WTC11 (cell line): Measurements from ENCODE around the gene PRKCQ.

ENCODE experiments used
- RELA ChIP-seq: sonication (generic); formaldehyde crosslinking; IDR thresholded peaks from 2 replicates; pipeline ENCODE4 v1.8.1; 2022; ENCODE audit warnings: missing genetic modification reagents, mild to moderate bottlenecking, borderline replicate concordance
- ZNF138 ChIP-seq: sonication (generic); formaldehyde crosslinking; conservative IDR thresholded peaks from 2 replicates; pipeline ENCODE4 v1.8.1; 2022; ENCODE audit warnings: mild to moderate bottlenecking, moderate library complexity, missing genetic modification reagents
- TF ChIP-seq, protein P1 (sequence below): fragments of 200-600 bp; IDR thresholded peaks from 2 replicates; pipeline ENCODE4 v1.8.0; 2022; ENCODE audit warnings: antibody characterized with exemption

DNA sequence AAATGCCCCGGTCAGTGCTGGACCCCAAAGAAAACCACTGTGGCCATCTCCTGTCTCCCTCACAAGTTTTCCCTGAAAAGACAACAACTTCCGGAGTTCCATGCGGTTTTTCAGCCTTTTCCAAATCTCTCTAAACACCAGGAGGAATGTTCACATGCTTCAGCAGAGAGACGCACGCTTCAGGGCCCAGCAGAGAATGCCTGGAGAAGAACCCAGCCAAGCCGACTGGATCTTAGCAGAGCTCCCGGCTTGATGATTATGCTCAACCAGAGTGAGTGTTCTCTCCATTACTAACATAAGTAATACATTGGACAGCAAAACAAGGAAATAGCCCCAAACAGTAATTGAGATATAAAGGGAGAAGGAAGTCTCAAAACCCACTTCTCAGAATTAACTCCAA is 17.9 kb downstream of the PRKCQ start:
- TF ChIP-seq, protein P1, sequence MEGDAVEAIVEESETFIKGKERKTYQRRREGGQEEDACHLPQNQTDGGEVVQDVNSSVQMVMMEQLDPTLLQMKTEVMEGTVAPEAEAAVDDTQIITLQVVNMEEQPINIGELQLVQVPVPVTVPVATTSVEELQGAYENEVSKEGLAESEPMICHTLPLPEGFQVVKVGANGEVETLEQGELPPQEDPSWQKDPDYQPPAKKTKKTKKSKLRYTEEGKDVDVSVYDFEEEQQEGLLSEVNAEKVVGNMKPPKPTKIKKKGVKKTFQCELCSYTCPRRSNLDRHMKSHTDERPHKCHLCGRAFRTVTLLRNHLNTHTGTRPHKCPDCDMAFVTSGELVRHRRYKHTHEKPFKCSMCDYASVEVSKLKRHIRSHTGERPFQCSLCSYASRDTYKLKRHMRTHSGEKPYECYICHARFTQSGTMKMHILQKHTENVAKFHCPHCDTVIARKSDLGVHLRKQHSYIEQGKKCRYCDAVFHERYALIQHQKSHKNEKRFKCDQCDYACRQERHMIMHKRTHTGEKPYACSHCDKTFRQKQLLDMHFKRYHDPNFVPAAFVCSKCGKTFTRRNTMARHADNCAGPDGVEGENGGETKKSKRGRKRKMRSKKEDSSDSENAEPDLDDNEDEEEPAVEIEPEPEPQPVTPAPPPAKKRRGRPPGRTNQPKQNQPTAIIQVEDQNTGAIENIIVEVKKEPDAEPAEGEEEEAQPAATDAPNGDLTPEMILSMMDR = no peak
- TF ChIP-seq RELA (CRISPR knock-in tag) = no peak
- TF ChIP-seq ZNF138 (CRISPR knock-in tag) = no peak
